HG02885 (cell line): ENCODE results near the gene FOXI2.

Experiments
- ATAC-seq: cut with Tn5 transposase; IDR thresholded peaks from one replicate; pipeline ENCODE4 v1.9.1; 2021; ENCODE audit warnings: mild to moderate bottlenecking; ENCODE audit not compliant: unreplicated experiment, poor library complexity

FOXI2 gene

DNA sequence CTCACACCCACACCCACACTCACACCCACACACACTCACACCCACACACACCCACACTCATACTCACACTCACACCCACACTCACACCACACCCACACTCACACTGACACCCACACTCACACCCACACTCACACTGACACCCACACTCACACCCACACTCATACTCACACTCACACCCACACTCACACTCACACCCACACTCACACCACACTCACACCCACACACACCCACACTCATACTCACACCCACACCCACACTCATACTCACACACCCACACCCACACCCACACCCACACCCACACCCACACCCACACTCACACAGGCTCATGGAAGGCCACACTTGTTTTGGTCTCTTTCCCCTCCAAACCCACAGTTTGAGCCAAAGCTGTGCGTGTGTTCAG, 2.9 kb downstream of the FOXI2 start:
- no peak for ATAC-seq

DNA sequence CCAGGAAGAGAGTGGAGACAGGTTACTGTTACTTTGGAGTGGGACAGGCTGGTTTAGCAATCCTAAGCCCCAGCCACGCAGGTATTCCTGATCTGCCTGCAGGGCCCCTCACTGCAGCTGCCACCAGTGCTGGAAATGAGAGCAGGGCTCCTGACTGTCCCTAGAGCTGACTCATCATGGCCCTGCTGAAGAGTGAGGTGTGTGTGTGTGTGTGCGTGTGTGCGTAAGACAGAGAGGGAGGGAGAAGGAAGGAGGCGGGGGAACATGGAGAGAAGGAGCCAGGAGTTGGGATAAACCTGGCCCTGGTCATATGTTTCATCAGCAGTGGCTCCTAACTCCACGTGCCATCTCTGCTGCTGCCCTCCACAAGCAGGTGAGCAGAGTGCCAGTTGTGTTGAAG, 3.6 kb downstream of the FOXI2 start:
- ATAC-seq: no peak

DNA sequence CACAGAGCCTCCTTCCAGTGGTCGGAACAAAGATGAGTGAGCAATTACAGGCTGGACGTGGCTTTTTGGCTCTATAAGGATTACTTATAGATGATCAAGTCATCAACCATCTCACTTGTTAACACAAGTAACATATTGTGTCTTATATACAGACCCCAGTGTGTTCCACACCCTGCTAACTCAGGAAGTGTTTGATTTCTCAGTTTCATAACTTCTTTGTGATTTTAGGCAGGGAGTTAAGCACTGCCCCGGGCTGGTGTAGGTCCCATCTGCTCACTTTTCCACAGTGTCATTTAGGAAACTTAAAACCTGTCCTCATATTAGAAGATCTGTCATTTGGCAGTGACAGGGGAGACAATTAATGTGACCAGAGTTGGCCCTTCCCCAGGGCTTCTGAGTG, 6.2 kb downstream of the FOXI2 start:
- no peak for ATAC-seq

DNA sequence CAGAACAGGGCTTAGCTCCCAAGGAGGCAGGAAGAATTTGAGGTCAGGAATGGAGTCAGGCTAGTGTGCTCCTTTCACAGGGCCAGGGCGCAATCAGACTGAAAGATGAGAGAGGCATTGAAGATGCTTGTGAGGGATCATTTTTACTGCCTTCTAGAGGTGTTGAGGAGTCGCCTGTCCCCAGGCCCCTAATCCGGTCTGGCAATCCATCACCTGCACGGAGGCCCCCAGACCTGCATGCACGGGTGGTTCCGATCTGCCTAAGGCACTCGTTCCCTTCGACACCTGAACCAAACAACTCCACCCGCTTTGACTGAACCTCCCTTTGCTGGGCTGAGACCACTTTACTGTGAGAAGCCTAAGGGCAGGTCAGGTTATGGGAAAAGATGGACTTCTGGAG, 8.0 kb downstream of the FOXI2 start:
- ATAC-seq: no peak

DNA sequence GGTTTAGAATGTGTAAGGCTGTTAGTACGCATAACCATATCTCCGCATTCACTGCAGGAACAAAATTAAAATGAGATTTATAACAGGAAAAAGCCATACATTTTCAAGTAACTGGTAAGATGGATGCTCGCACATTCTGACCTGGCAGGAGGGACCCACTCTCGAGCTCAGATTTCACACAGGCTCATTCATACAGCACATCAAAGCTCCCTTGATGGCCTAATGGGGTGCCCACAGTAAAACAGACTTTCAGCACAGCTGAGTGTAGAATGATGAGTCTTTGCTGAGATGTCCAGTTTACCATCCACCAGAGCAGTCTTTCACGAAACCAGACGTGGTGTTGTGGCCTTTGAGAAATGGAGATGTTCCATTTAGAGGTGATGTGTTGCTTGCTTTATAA, 8.9 kb downstream of the FOXI2 start:
- no peak for ATAC-seq

DNA sequence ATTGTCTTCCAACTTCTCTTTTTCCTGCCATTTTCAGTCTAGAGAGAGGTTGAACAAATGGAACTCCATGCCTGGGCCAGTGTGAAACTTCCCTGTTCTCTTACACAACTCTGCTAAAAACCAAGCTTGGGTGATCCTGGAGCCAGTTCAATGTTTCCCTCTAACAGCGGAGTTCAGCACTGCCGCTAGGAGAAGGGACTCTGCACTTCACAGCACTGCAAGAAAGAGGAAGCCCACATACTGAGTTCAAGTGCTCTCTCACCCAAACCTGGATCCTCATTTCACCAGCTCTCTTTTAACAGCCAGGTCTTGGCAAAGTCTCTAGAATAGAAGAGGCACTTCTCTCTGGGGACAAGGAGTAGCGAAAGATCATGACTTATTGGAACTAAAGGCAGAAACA, 18.8 kb downstream of the FOXI2 start:
- ATAC-seq: no peak

DNA sequence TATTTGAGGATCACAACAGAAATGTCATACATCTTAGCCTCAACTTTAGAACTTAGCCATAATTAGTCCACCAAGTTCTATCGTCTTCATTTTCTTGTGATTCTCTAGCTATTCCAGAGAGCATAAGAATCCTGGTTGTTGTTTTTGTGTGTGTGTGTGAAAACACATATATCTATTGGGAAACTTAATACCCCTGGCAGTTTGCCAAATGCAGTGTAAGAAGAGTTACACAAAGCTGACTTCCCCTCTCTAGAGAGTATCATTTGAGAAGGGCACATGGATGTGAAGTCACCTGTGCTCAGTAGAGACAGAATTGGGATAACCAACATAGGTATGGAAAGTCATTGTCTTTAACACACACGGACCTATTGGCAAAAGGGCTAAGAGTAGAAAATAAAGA, 19.3 kb downstream of the FOXI2 start:
- ATAC-seq: no peak

DNA sequence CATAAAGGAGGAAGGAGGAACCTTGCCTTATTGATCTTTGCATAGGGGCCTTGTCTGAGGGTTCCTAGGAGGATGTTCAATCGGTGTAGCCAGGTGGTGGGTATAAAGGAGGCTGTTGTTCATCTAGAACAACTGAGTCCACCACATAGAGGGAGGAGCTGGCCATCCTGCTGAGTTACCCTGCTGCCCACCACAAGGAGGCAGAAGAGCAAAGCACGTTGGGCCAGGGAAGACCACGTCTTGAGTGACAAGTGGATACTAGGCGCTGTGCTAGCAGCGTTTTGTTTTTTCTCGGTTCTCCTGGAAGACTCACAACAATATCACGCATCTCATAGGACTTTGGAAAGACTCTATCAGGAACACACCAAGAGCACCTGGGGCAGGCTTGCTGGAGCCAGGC, 20.0 kb downstream of the FOXI2 start:
- ATAC-seq: no peak

DNA sequence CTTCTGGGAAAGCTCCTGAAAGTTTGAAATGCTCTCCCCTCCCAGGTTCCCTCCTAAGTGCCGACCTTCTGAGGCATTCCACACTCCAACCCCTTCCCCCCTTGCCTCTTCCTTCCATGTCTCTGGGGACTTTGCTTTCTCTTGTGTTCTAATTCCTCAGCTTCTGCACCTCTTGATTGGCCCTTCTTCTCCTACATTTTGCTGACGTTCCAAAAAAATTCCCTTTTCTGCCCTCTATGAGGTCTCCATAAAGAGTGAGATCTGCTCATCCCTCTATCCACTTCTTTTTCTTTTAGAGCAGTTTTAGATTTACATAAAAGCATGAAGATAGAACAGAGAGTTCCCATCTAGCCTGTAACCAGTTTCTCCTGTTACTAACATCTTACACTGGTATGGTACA, 22.3 kb downstream of the FOXI2 start:
- ATAC-seq: no peak

DNA sequence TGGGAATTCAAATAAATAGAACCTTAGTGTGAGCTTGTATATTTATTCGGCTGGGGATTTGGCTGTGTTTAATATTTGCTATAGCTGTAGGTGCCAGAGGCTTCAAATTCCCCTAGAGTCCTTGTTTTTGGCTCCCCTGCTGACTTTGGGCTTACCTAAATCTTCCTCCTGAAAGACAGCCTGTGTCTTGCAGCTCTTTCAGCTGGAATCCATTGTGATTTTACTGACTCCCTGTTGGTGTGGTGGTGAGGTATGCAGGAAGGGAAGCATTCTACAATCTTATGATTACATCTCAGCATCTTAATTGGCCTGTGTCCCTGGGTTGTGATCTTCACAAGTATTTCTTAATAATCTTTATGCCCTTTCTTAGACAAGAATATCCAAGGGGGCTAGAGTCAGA, 25.9 kb downstream of the FOXI2 start:
- no peak for ATAC-seq

DNA sequence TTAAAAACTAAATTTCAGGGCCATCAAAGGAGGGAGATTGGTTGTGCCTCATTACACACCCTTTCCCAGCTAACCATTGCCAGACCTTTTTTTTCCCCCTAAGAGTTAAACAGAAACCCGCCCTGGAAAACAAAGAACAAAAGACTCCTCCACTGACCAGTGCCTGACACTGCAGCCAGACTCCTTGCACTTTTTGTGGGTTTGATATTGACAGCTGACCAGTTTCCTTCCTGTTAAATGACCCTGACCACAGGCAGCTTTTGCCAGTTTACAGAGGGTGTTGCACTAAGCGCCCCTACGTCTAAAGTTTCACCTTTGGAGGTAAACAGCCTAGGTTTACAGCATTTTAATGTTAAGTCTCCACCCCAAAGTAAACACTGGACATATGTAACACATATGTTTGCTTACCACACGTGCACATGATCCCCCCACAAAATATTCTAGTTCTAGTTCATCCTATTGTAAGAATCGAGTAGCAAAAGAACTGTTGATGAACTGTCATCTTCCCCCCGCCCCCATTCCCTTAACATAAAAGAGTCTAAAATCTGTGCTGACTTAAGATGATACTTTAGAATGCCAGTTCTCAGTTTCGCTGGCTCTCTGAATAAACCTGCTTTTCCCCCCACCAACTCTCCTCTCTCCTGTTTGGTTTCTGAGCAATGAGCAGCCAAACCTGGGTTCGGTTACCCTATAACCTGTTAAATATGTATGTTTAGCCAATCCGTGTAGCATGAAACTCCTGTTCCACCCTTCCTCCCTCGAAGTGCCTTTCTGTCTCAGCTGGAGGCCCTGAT, 38.0 kb downstream of the FOXI2 start:
- no peak for ATAC-seq

DNA sequence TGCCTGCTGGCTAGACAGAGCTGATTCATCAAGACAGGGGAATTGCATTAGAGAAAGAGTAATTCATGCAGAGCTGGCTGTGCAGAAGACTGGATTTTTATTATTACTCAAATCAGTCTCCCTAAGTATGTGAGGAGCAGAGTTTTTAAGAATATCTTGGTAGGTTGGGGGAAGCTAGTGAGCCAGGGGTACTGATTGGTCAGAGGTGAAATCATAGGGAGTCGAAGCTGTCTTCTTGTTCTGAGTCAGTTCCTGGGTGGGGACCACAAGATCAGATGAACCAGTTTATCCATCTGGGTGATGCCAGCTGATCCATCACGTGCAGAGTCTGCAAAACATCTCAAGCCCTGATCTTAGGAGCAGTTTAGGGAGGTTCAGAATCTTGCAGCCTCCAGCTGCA, 39.8 kb downstream of the FOXI2 start:
- ATAC-seq: no peak

DNA sequence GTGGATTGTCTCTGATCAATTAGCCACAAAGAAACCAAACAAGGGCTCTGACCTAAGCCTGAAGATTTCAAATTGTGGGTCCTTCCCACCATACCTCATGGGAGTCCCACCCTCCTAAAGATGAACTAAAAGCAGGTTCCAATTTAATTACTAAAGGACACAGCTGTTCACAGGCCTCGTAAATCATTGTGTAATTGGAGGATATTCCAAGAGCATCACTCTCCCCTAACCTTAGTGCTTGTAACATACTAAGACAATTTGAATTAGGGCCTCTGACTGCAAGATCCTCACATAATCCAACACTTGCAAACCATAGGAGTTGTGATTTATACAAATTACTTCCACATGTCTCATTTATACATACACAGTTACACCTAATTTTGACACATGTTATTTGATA, 44.4 kb downstream of the FOXI2 start:
- no peak for ATAC-seq

DNA sequence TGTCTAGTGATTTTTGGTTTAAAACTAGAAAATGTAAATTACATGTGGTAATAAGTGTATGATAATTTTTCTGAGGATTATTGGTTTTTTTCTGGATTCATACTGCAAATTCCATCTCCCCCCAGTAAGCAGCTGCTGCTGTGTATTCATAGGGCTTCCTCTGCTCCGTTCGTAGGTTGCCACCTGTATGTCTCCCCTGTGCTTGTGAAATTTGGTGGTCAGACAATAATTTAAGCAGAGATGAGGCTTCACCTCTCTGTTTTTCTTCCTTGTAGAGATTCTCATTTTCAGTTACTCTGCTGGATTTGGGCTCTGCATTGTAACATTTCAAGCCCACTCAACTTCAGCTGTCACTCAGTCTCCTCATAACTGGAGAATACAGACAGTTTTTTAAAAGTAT, 50.9 kb downstream of the FOXI2 start:
- no peak for ATAC-seq

DNA sequence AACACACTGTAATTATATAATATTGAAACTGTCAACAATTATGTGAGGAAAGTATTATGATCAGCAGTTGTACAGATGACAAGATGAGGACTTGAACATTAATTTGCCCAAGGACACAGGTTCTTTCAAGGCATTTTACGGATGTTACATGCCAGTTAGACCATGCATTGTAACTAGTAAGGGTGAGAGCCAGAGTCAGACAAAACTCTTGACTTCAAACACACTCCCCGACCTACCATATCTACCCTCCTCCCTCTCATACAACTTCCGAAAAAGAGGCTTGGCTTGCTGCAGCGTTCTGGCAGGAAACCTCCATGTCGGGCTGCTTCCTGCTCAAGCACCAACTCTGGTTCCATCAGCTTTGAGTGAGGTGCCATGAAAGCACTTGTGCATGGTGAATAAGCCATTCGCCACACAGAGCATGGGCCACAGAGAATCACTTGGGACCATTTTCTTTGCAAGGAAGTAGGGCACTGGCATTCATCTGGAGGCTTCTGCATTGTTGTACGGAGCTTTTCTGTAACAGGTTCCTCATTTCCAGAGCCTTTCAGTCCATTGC, 53.2 kb downstream of the FOXI2 start:
- no peak for ATAC-seq
